Measurements from ENCODE around the gene CEP350.

CEP350 gene

DNA sequence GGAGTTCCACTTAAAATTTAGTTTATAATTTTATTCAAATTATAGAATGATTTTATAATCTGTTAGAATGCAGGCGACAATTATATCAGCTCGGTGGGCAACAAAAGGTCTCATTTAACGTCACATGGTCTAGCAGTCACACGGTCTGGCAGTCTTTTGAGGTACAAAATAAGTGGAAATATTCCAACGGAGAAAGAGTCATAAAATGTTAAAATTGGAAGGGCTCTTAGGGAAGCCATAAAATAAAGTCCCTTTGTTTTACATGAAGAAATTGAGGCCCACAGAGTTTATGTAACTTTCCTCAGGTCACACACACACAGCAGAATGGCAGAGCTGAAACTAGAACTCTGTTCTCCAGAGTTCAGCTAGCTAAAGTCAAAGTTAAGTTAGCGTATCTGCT is 115.7 kb downstream of the CEP350 start:
- H3K9me3 ChIP-seq (ENCODE audit: low read length): no peaks in the 10 kb centered on the region
- H2AFZ ChIP-seq (ENCODE audit: low read length): no peak overlapping the region
- no peak overlapping the region for H3K9ac ChIP-seq (ENCODE audit: low read length)
- H3K9me2 ChIP-seq (ENCODE audit: low read depth, low read length): no peaks in the 10 kb centered on the region
- H3K27ac ChIP-seq (ENCODE audit: low read depth, low read length, poor library complexity, severe bottlenecking): no peak overlapping the region
- H3K4me2 ChIP-seq (ENCODE audit: low read length): no peak overlapping the region
- no peaks in the 10 kb centered on the region for H4K20me1 ChIP-seq (ENCODE audit: insufficient read depth, low read length)
- no peak for TF ChIP-seq EZH2 (IDR thresholded peaks at IDR 0.05; ENCODE audit: borderline replicate concordance, low read length)
- TF ChIP-seq, protein P1, sequence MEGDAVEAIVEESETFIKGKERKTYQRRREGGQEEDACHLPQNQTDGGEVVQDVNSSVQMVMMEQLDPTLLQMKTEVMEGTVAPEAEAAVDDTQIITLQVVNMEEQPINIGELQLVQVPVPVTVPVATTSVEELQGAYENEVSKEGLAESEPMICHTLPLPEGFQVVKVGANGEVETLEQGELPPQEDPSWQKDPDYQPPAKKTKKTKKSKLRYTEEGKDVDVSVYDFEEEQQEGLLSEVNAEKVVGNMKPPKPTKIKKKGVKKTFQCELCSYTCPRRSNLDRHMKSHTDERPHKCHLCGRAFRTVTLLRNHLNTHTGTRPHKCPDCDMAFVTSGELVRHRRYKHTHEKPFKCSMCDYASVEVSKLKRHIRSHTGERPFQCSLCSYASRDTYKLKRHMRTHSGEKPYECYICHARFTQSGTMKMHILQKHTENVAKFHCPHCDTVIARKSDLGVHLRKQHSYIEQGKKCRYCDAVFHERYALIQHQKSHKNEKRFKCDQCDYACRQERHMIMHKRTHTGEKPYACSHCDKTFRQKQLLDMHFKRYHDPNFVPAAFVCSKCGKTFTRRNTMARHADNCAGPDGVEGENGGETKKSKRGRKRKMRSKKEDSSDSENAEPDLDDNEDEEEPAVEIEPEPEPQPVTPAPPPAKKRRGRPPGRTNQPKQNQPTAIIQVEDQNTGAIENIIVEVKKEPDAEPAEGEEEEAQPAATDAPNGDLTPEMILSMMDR (IDR thresholded peaks at IDR 0.05; ENCODE audit: low read length): no peak
- H3K4me1 ChIP-seq (ENCODE audit: insufficient read depth, low read length, severe bottlenecking): no peaks in the 10 kb centered on the region
- peaks cover 65% of the 10 kb centered on the region for H3K36me3 ChIP-seq (ENCODE audit: insufficient read depth, low read length)
- no peak overlapping the region for H3K4me3 ChIP-seq (ENCODE audit: low read depth, low read length, poor library complexity, severe bottlenecking)
- H3K79me2 ChIP-seq (ENCODE audit: insufficient read depth, low read length): no peaks in the 10 kb centered on the region
- H3K27me3 ChIP-seq (ENCODE audit: insufficient read depth, low read length): no peaks in the 10 kb centered on the region
- no peaks in the 10 kb centered on the region for H3F3A ChIP-seq (ENCODE audit: insufficient read depth, low read length)

- no peaks in the 10 kb centered on the region for H3K9me3 ChIP-seq (ENCODE audit: low read length)
- no peak for TF ChIP-seq EZH2 (IDR thresholded peaks at IDR 0.05; ENCODE audit: borderline replicate concordance, low read length)
- H3K4me2 ChIP-seq (ENCODE audit: low read length): no peak overlapping the region
- no peaks in the 10 kb centered on the region for H3K79me2 ChIP-seq (ENCODE audit: insufficient read depth, low read length)
- peaks cover 66% of the 10 kb centered on the region for H3K36me3 ChIP-seq (ENCODE audit: insufficient read depth, low read length)
- H2AFZ ChIP-seq (ENCODE audit: low read length): no peak overlapping the region
- H3K4me3 ChIP-seq (ENCODE audit: low read depth, low read length, poor library complexity, severe bottlenecking): no peak overlapping the region
- H3K27me3 ChIP-seq (ENCODE audit: insufficient read depth, low read length): no peaks in the 10 kb centered on the region
- no peak overlapping the region for H3K27ac ChIP-seq (ENCODE audit: low read depth, low read length, poor library complexity, severe bottlenecking)
- no peaks in the 10 kb centered on the region for H3K4me1 ChIP-seq (ENCODE audit: insufficient read depth, low read length, severe bottlenecking)
- H3K9me2 ChIP-seq (ENCODE audit: low read depth, low read length): no peaks in the 10 kb centered on the region
- H3F3A ChIP-seq (ENCODE audit: insufficient read depth, low read length): no peaks in the 10 kb centered on the region
- H3K9ac ChIP-seq (ENCODE audit: low read length): no peak overlapping the region
- H4K20me1 ChIP-seq (ENCODE audit: insufficient read depth, low read length): no peaks in the 10 kb centered on the region
Measured at GRCh38 chr1:180071759-180072158, 117.1 kb downstream of the CEP350 start.

- H3K9me2 ChIP-seq (ENCODE audit: low read depth, low read length): no peaks in the 10 kb centered on the region
- H3K9ac ChIP-seq (ENCODE audit: low read length): no peak overlapping the region
- H3K4me3 ChIP-seq (ENCODE audit: low read depth, low read length, poor library complexity, severe bottlenecking): no peak overlapping the region
- H3K4me1 ChIP-seq (ENCODE audit: insufficient read depth, low read length, severe bottlenecking): no peaks in the 10 kb centered on the region
- H3K79me2 ChIP-seq (ENCODE audit: insufficient read depth, low read length): no peaks in the 10 kb centered on the region
- peaks cover 66% of the 10 kb centered on the region for H3K36me3 ChIP-seq (ENCODE audit: insufficient read depth, low read length)
- H3K4me2 ChIP-seq (ENCODE audit: low read length): no peak overlapping the region
- TF ChIP-seq, protein P1 (IDR thresholded peaks at IDR 0.05; ENCODE audit: low read length): no peak
- TF ChIP-seq EZH2 (IDR thresholded peaks at IDR 0.05; ENCODE audit: borderline replicate concordance, low read length): no peak
- H3K27me3 ChIP-seq (ENCODE audit: insufficient read depth, low read length): no peaks in the 10 kb centered on the region
- no peaks in the 10 kb centered on the region for H4K20me1 ChIP-seq (ENCODE audit: insufficient read depth, low read length)
- no peaks in the 10 kb centered on the region for H3K9me3 ChIP-seq (ENCODE audit: low read length)
- H3F3A ChIP-seq (ENCODE audit: insufficient read depth, low read length): no peaks in the 10 kb centered on the region
- H2AFZ ChIP-seq (ENCODE audit: low read length): no peak overlapping the region
- no peak overlapping the region for H3K27ac ChIP-seq (ENCODE audit: low read depth, low read length, poor library complexity, severe bottlenecking)
Measured at GRCh38 chr1:180080439-180080838, 125.8 kb downstream of the CEP350 start.

DNA sequence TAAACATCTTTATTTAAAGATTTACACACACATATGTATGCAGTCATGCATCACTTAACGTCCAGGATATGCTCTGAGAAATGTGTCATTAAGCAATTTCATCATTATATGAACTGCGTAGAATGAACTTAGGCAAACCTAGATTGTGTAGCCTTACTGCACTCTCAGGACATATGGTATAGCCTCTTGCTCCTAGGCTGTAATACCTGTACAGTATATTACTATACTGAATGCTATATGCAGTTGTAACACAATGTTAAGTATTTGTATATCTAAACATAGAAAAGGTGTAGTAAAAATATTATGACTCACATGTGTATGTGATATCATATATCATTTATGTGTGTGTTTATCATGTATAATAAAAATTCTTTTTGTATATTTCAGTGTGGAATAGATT is 126.9 kb downstream of the CEP350 start:
- Histone ChIP-seq H3K4me2 (ENCODE audit: low read length) (no peak overlapping the region), H3K9me2 (ENCODE audit: low read depth, low read length) (no peaks in the 10 kb centered on the region), H3K4me3 (ENCODE audit: low read depth, low read length, poor library complexity, severe bottlenecking) (no peak overlapping the region), H2AFZ (ENCODE audit: low read length) (no peak overlapping the region), H3K27ac (ENCODE audit: low read depth, low read length, poor library complexity, severe bottlenecking) (no peak overlapping the region), H3K36me3 (ENCODE audit: insufficient read depth, low read length) (peaks cover 64% of the 10 kb centered on the region; the same call in 1 of the 2 replicates), H3K27me3 (ENCODE audit: insufficient read depth, low read length) (no peaks in the 10 kb centered on the region), H3K79me2 (ENCODE audit: insufficient read depth, low read length) (no peaks in the 10 kb centered on the region), H4K20me1 (ENCODE audit: insufficient read depth, low read length) (no peaks in the 10 kb centered on the region), H3K9ac (ENCODE audit: low read length) (no peak overlapping the region), H3K9me3 (ENCODE audit: low read length) (no peaks in the 10 kb centered on the region), H3K4me1 (ENCODE audit: insufficient read depth, low read length, severe bottlenecking) (no peaks in the 10 kb centered on the region), H3F3A (ENCODE audit: insufficient read depth, low read length) (no peaks in the 10 kb centered on the region)
- no peak for TF ChIP-seq EZH2 (IDR thresholded peaks at IDR 0.05; ENCODE audit: borderline replicate concordance, low read length)
- TF ChIP-seq, protein P1 (IDR thresholded peaks at IDR 0.05; ENCODE audit: low read length): no peak
